GM12878 (cell line): ENCODE results near the gene SUMF1. TPM values are rescaled to one million over a fixed set of nuclear protein-coding genes. Genes with fewer than 3 reads are reported as not detected.

Source experiments
- ATAC-seq: fragments of 200-7000 bp; cut with Tn5 transposase; 3 replicates; pipeline ENCODE4 v1.9.1; 2020; ENCODE audit warnings: mild to moderate bottlenecking, moderate library complexity
- BruUV-seq: library from RNA; stranded (reverse); fragments of 400-500 nt; replicated peaks from 2 replicates; lab custom pipeline; 2021; lab: Mats Ljungman, UMichigan
- CTCF ChIA-PET: fragments of 300-600 bp; sonication (Branson Sonifier 250); formaldehyde crosslinking; extraction: SDS; loops from one replicate; lab custom pipeline; 2021; ENCODE audit warnings: inconsistent platforms; lab: Yijun Ruan, JAX
- POLR2A ChIA-PET: fragments of 350-600 bp; formaldehyde crosslinking; extraction: SDS; loops from one replicate; lab custom pipeline; 2021; ENCODE audit warnings: inconsistent platforms; lab: Charles Lee
- RAD21 ChIA-PET: fragments of 300-600 bp; sonication (Branson Sonifier 250); formaldehyde crosslinking; loops from one replicate; lab custom pipeline; 2023; ENCODE audit warnings: antibody characterized with exemption; ENCODE audit not compliant: unreplicated experiment; lab: Charles Lee
- SMC1A ChIA-PET: fragments of 300-600 bp; sonication (Branson Sonifier 250); formaldehyde crosslinking; loops from one replicate; lab custom pipeline; 2023; ENCODE audit not compliant: unreplicated experiment, uncharacterized antibody; lab: Charles Lee
- DNase-seq: peaks from one replicate; pipeline ENCODE4 v3.0.0-alpha.2; 2011; ENCODE audit warnings: low read depth, low spot score
- FAIRE-seq: peaks from 3 replicates; lab custom pipeline; 2011; peaks lifted over from hg19 to GRCh38; lab: Jason Lieb, UNC
- H2AFZ ChIP-seq: 2 replicates; pipeline ENCODE4 v1.6.0; 2011; ENCODE audit warnings: low read depth, low read length, control low read depth; ENCODE audit not compliant: control insufficient read depth
- H3K27ac ChIP-seq: 2 replicates; pipeline ENCODE4 v1.5.1; 2011; ENCODE audit warnings: control low read depth; ENCODE audit not compliant: control insufficient read depth, insufficient read depth
- H3K27me3 ChIP-seq, 2 experiments: replicated peaks in 1 of 2; 2 replicates each; pipeline versions ENCODE4 v1.6.0 to v1.6.1; 2011; ENCODE audit warnings: low read length in 1 of 2; ENCODE audit not compliant: control insufficient read depth in 2 of 2, insufficient read depth in 2 of 2
- H3K36me3 ChIP-seq, 2 experiments: 2 replicates each; pipeline ENCODE4 v1.5.1; 2011; ENCODE audit warnings: low read length in 1 of 2; ENCODE audit not compliant: control insufficient read depth in 2 of 2, insufficient read depth in 2 of 2
- H3K4me1 ChIP-seq: 2 replicates; pipeline ENCODE4 v1.6.1; 2011; ENCODE audit warnings: mild to moderate bottlenecking, low read length, moderate library complexity, mixed read lengths; ENCODE audit not compliant: control insufficient read depth, insufficient read depth
- H3K4me2 ChIP-seq: 2 replicates; pipeline ENCODE4 v1.6.0; 2011; ENCODE audit warnings: control low read depth; ENCODE audit not compliant: control insufficient read depth, insufficient read depth
- H3K4me3 ChIP-seq: fragments of 200-600 bp; sonication (generic); 2 replicates; pipeline ENCODE4 v1.5.1; 2016
- H3K79me2 ChIP-seq: 2 replicates; pipeline ENCODE4 v1.6.0; 2011; ENCODE audit warnings: low read length; ENCODE audit not compliant: control insufficient read depth, insufficient read depth
- H3K9ac ChIP-seq: 2 replicates; pipeline ENCODE4 v1.8.0; 2011; ENCODE audit warnings: low read length, control low read depth, mixed read lengths; ENCODE audit not compliant: control insufficient read depth, insufficient read depth
- H3K9me3 ChIP-seq: replicated peaks from 3 replicates; pipeline ENCODE4 v1.5.1; 2011; ENCODE audit warnings: mild to moderate bottlenecking, low read length; ENCODE audit not compliant: control insufficient read depth, insufficient read depth
- H4K20me1 ChIP-seq: 2 replicates; pipeline ENCODE4 v1.6.0; 2011; ENCODE audit not compliant: control insufficient read depth, insufficient read depth
- BMI1 ChIP-seq: fragments of 450-650 bp; IDR thresholded peaks from 2 replicates; pipeline ENCODE4 v1.6.1; 2016; ENCODE audit warnings: mild to moderate bottlenecking, moderate library complexity, borderline replicate concordance
- MEF2A ChIP-seq: IDR thresholded peaks from 2 replicates; pipeline ENCODE4 v1.6.1; 2011; ENCODE audit warnings: low read depth, mild to moderate bottlenecking, low read length, moderate library complexity; ENCODE audit not compliant: insufficient read depth
- MXI1 ChIP-seq: fragments of 150-350 bp; IDR thresholded peaks from 2 replicates; pipeline ENCODE4 v1.6.1; 2011; ENCODE audit warnings: low read depth, mild to moderate bottlenecking, inconsistent platforms, low read length, improper control_type of control experiment
- NBN ChIP-seq: fragments of 450-650 bp; IDR thresholded peaks from 2 replicates; pipeline ENCODE4 v1.6.1; 2016
- NR2F1 ChIP-seq: fragments of 450-650 bp; conservative IDR thresholded peaks from 2 replicates; pipeline ENCODE4 v1.6.1; 2017; ENCODE audit warnings: mild to moderate bottlenecking
- RAD21 ChIP-seq: IDR thresholded peaks from 2 replicates; pipeline ENCODE4 v1.6.1; 2011; ENCODE audit warnings: mild to moderate bottlenecking, low read depth, low read length, moderate library complexity; ENCODE audit not compliant: insufficient read depth
- RUNX3 ChIP-seq: IDR thresholded peaks from 2 replicates; pipeline ENCODE4 v1.6.1; 2012; ENCODE audit warnings: low read length, inconsistent platforms
- SREBF2 ChIP-seq: IDR thresholded peaks from 2 replicates; pipeline ENCODE4 v1.6.1; 2012; ENCODE audit warnings: mild to moderate bottlenecking, low read length
- ZNF384 ChIP-seq: IDR thresholded peaks from 2 replicates; pipeline ENCODE4 v1.6.1; 2012; ENCODE audit warnings: low read depth, mild to moderate bottlenecking, low read length, improper control_type of control experiment, borderline replicate concordance
- WGBS: methylation state at CpG from one replicate; pipeline ENCODE4 v1.1.6; 2016; ENCODE audit warnings: low lambda C conversion rate; ENCODE audit not compliant: insufficient replicate concordance, insufficient coverage; ENCODE audit errors: missing lambda C conversion rate; 5-methylcytosine and 5-hydroxymethylcytosine counted together
- in situ Hi-C: fragments of 300-500 bp; cut with MboI; formaldehyde crosslinking; loops from 9 replicates; pipeline ENCODE4 v1.14.3; 2018; ENCODE audit warnings: mixed read lengths
- intact Hi-C: fragments of 100-400 bp; cut with micrococcal nuclease; formaldehyde crosslinking; loops from one replicate; pipeline ENCODE4 v1.14.2; 2022; ENCODE audit not compliant: unreplicated experiment
- polyA plus RNA-seq, 11 experiments: library from polyadenylated mRNA; depleted of rRNA in 4 of 11; unstranded in 6 of 11; stranded (reverse) in 5 of 11; fragments of >200 nt; fragmentation: Nextera tagmentation in 4 of 11; fragmentation: Illumina TruSeq in 1 of 11; extraction: Ambion mirVana in 4 of 11; extraction: Trizol in 1 of 11; gene quantifications; 1 replicate in 1 of 11; 2 replicates in 10 of 11; pipeline versions ENCODE4 v1.2.1 to v1.2.3, GENCODE V29; 2011 to 2016; ENCODE audit warnings: inconsistent platforms in 2 of 11, missing spikeins in 2 of 11, low read depth in 1 of 11
- total RNA-seq, 4 experiments: library from RNA; depleted of rRNA in 3 of 4; stranded (reverse); fragments of >200 nt in 3 of 4; fragmentation: Illumina TruSeq in 1 of 4; extraction: Trizol in 1 of 4; gene quantifications; 2 replicates each; pipeline versions ENCODE4 v1.2.1 to v1.2.3, GENCODE V29; 2013 to 2021
- TF ChIP-seq, protein P1 (sequence below): fragments of 450-650 bp; IDR thresholded peaks from 2 replicates; pipeline ENCODE4 v1.6.1; 2017; ENCODE audit warnings: low read depth, mild to moderate bottlenecking, moderate library complexity
- TF ChIP-seq, protein P2 (sequence below): fragments of 450-650 bp; IDR thresholded peaks from 2 replicates; pipeline ENCODE4 v1.6.1; 2016; ENCODE audit warnings: mild to moderate bottlenecking, moderate library complexity, borderline replicate concordance
- TF ChIP-seq, protein P3 (sequence below): IDR thresholded peaks from 2 replicates; pipeline ENCODE4 v1.6.1; 2011; ENCODE audit warnings: low read depth, low read length, improper control_type of control experiment, borderline replicate concordance
- TF ChIP-seq, protein P4 (sequence below): IDR thresholded peaks from 2 replicates; pipeline ENCODE4 v1.6.1; 2012; ENCODE audit warnings: mild to moderate bottlenecking, low read depth, low read length

SUMF1 gene
- total and polyA plus RNA-seq, 10 of the 15 experiments (the other 5 are each of a cell fraction or from before 2014, with no cell fraction given): 3.2 to 14.3 (median 8.5) TPM

DNA sequence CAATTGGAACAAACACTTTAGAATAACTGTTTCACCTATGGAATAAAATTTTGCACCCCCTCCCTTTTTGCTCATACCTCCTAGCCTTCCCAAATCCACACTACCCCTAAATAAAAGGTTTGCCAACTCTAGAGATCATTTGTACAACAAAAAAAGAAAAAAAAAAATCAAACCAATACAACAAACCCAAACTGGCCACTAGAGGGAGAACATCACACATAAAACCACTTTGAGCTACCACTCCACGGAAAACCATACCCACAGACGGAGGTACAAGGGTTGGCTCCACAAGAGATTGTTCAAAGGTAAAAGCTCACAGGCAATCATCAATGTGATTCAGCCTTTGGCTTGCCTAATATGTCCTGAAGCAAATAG, 116.3 kb downstream of the SUMF1 start:
- ATAC-seq: peak; percentile 96
- ChIA-PET SMC1A (interaction anchor here (0.6 to 5.1 kb wide), 60 partner anchors 9 to 1850 kb away, joined by 3 to 102 read pairs (median 5); partner anchors contain the start of genes ITPR1 and SUMF1), CTCF (interaction anchor here (0.6 to 10.4 kb wide), 73 partner anchors 9 to 1152 kb away, joined by 3 to 226 read pairs (median 4); partner anchors contain the start of gene ITPR1), RAD21 (interaction anchor here (0.6 to 5.1 kb wide), 37 partner anchors 8 to 707 kb away, joined by 3 to 105 read pairs (median 4); partner anchors contain the start of gene ITPR1), POLR2A (interaction anchor here (0.8 to 1.0 kb wide), 2 partner anchors 144 to 283 kb away, joined by 3 read pairs; no protein-coding TSS in a partner anchor)
- peak; percentile 31 for DNase-seq
- no TSS peak for BruUV-seq
- in situ Hi-C loops: loop anchor here (5.0 to 10.0 kb wide), 2 partner anchors 287 to 714 kb away; no protein-coding TSS in a partner anchor
- peak; percentile 97 for FAIRE-seq
- H4K20me1 ChIP-seq: no peaks in the 10 kb centered on the region
- H3K9ac ChIP-seq: no peak overlapping the region
- H3K27ac ChIP-seq: no peak overlapping the region
- H3K4me3 ChIP-seq: no peak overlapping the region
- H3K79me2 ChIP-seq: no peaks in the 10 kb centered on the region
- no peaks in the 10 kb centered on the region for H3K4me1 ChIP-seq
- H3K27me3 ChIP-seq: no peaks in the 10 kb centered on the region
- H3K9me3 ChIP-seq: no peaks in the 10 kb centered on the region
- H3K4me2 ChIP-seq: no peak overlapping the region
- no peak overlapping the region for H2AFZ ChIP-seq
- no peaks in the 10 kb centered on the region for H3K36me3 ChIP-seq
- WGBS: 0% methylated on average over 2 of the region's 2 CpGs
- intact Hi-C loops: loop anchor here (1.0 to 10.0 kb wide), 5 partner anchors 142 to 704 kb away; partner anchors contain the start of gene ITPR1
- TF ChIP-seq NR2F1 (no peak), BMI1 (no peak), SREBF2 (no peak), ZNF384 (peak; percentile 85), RAD21 (peak; percentile 95), NBN (peak; percentile 58; the same call in 1 of the 2 replicates), MXI1 (0 out of 2 replicates have a peak, but pooled peaks have one; percentile 35), MEF2A (no peak), RUNX3 (peak; percentile 74)
- TF ChIP-seq, protein P1, sequence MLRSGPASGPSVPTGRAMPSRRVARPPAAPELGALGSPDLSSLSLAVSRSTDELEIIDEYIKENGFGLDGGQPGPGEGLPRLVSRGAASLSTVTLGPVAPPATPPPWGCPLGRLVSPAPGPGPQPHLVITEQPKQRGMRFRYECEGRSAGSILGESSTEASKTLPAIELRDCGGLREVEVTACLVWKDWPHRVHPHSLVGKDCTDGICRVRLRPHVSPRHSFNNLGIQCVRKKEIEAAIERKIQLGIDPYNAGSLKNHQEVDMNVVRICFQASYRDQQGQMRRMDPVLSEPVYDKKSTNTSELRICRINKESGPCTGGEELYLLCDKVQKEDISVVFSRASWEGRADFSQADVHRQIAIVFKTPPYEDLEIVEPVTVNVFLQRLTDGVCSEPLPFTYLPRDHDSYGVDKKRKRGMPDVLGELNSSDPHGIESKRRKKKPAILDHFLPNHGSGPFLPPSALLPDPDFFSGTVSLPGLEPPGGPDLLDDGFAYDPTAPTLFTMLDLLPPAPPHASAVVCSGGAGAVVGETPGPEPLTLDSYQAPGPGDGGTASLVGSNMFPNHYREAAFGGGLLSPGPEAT: 0 out of 2 replicates have a peak, but pooled peaks have one; percentile 24
- TF ChIP-seq, protein P2, sequence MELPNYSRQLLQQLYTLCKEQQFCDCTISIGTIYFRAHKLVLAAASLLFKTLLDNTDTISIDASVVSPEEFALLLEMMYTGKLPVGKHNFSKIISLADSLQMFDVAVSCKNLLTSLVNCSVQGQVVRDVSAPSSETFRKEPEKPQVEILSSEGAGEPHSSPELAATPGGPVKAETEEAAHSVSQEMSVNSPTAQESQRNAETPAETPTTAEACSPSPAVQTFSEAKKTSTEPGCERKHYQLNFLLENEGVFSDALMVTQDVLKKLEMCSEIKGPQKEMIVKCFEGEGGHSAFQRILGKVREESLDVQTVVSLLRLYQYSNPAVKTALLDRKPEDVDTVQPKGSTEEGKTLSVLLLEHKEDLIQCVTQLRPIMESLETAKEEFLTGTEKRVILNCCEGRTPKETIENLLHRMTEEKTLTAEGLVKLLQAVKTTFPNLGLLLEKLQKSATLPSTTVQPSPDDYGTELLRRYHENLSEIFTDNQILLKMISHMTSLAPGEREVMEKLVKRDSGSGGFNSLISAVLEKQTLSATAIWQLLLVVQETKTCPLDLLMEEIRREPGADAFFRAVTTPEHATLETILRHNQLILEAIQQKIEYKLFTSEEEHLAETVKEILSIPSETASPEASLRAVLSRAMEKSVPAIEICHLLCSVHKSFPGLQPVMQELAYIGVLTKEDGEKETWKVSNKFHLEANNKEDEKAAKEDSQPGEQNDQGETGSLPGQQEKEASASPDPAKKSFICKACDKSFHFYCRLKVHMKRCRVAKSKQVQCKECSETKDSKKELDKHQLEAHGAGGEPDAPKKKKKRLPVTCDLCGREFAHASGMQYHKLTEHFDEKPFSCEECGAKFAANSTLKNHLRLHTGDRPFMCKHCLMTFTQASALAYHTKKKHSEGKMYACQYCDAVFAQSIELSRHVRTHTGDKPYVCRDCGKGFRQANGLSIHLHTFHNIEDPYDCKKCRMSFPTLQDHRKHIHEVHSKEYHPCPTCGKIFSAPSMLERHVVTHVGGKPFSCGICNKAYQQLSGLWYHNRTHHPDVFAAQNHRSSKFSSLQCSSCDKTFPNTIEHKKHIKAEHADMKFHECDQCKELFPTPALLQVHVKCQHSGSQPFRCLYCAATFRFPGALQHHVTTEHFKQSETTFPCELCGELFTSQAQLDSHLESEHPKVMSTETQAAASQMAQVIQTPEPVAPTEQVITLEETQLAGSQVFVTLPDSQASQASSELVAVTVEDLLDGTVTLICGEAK: no peak
- TF ChIP-seq, protein P3, sequence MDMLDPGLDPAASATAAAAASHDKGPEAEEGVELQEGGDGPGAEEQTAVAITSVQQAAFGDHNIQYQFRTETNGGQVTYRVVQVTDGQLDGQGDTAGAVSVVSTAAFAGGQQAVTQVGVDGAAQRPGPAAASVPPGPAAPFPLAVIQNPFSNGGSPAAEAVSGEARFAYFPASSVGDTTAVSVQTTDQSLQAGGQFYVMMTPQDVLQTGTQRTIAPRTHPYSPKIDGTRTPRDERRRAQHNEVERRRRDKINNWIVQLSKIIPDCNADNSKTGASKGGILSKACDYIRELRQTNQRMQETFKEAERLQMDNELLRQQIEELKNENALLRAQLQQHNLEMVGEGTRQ: no peak
- TF ChIP-seq, protein P4, sequence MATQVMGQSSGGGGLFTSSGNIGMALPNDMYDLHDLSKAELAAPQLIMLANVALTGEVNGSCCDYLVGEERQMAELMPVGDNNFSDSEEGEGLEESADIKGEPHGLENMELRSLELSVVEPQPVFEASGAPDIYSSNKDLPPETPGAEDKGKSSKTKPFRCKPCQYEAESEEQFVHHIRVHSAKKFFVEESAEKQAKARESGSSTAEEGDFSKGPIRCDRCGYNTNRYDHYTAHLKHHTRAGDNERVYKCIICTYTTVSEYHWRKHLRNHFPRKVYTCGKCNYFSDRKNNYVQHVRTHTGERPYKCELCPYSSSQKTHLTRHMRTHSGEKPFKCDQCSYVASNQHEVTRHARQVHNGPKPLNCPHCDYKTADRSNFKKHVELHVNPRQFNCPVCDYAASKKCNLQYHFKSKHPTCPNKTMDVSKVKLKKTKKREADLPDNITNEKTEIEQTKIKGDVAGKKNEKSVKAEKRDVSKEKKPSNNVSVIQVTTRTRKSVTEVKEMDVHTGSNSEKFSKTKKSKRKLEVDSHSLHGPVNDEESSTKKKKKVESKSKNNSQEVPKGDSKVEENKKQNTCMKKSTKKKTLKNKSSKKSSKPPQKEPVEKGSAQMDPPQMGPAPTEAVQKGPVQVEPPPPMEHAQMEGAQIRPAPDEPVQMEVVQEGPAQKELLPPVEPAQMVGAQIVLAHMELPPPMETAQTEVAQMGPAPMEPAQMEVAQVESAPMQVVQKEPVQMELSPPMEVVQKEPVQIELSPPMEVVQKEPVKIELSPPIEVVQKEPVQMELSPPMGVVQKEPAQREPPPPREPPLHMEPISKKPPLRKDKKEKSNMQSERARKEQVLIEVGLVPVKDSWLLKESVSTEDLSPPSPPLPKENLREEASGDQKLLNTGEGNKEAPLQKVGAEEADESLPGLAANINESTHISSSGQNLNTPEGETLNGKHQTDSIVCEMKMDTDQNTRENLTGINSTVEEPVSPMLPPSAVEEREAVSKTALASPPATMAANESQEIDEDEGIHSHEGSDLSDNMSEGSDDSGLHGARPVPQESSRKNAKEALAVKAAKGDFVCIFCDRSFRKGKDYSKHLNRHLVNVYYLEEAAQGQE: no peak
